ENCODE measurements around the gene GTF2IRD2. TPM values are rescaled to one million over a fixed set of nuclear protein-coding genes. Genes with fewer than 3 reads are reported as not detected.
"Not testable (repeated sequence)": the region's sequence is repeated elsewhere in the genome, so short reads cannot be mapped to it uniquely, and the experiment has no call there.

GTF2IRD2 gene
- total and polyA plus RNA-seq, 2 experiments from 2014 or later, result 0.45 to 14.6 TPM

GRCh38 chr7:74789200-74789736 is 62.1 kb downstream of the GTF2IRD2 start:
- H3K27ac Mint-ChIP-seq; H3K4me1 Mint-ChIP-seq; H3F3A ChIP-seq (replicated peaks; ENCODE audit: low read depth); H2AFZ ChIP-seq; H3K9me3 Mint-ChIP-seq; DNase-seq (ENCODE audit: low spot score); H3K4me3 Mint-ChIP-seq; H3K4me1 ChIP-seq (ENCODE audit: insufficient read depth); H3K36me3 ChIP-seq (ENCODE audit: insufficient read depth); H3K79me2 ChIP-seq (replicated peaks; ENCODE audit: insufficient read depth); H4K20me1 ChIP-seq (replicated peaks; ENCODE audit: insufficient read depth); H3K27me3 ChIP-seq (ENCODE audit: insufficient read depth); H3K27ac ChIP-seq (ENCODE audit: low read depth); ATAC-seq; H3K4me2 ChIP-seq; H3K4me3 ChIP-seq; H3K36me3 Mint-ChIP-seq (ENCODE audit: low read depth); H3K27me3 Mint-ChIP-seq (ENCODE audit: insufficient read depth, low read depth, poor library complexity); H3K9me2 ChIP-seq (ENCODE audit: insufficient read depth): not testable (repeated sequence)

GRCh38 chr7:74788369-74789150 is 62.8 kb downstream of the GTF2IRD2 start:
- not testable (repeated sequence) for H3K9me3 Mint-ChIP-seq; H3K36me3 ChIP-seq (ENCODE audit: insufficient read depth); H3K27me3 Mint-ChIP-seq (ENCODE audit: insufficient read depth, low read depth, poor library complexity); H3K36me3 Mint-ChIP-seq (ENCODE audit: low read depth); H3K9me2 ChIP-seq (ENCODE audit: insufficient read depth); H3K4me1 ChIP-seq (ENCODE audit: insufficient read depth); H3F3A ChIP-seq (replicated peaks; ENCODE audit: low read depth); H3K4me2 ChIP-seq; H3K4me3 Mint-ChIP-seq; H3K27ac Mint-ChIP-seq; H3K79me2 ChIP-seq (replicated peaks; ENCODE audit: insufficient read depth); H3K4me1 Mint-ChIP-seq; H4K20me1 ChIP-seq (replicated peaks; ENCODE audit: insufficient read depth); H3K27me3 ChIP-seq (ENCODE audit: insufficient read depth); H2AFZ ChIP-seq; H3K27ac ChIP-seq (ENCODE audit: low read depth)
- ATAC-seq (peak; percentile 90), DNase-seq (ENCODE audit: low spot score) (peak; percentile 76)
- peak overlapping the region; percentile 42; the same call in 1 of the 2 replicates for H3K4me3 ChIP-seq

GRCh38 chr7:74783595-74783994 is 67.8 kb downstream of the GTF2IRD2 start:
- H3K27ac Mint-ChIP-seq; H3K9me2 ChIP-seq (ENCODE audit: insufficient read depth); H3K27ac ChIP-seq (ENCODE audit: low read depth); H3K9me3 Mint-ChIP-seq; H3K79me2 ChIP-seq (replicated peaks; ENCODE audit: insufficient read depth); H3K4me1 Mint-ChIP-seq; H4K20me1 ChIP-seq (replicated peaks; ENCODE audit: insufficient read depth); H3K4me3 Mint-ChIP-seq; DNase-seq (ENCODE audit: low spot score); H3K36me3 Mint-ChIP-seq (ENCODE audit: low read depth); H3K36me3 ChIP-seq (ENCODE audit: insufficient read depth); H3K4me3 ChIP-seq; H2AFZ ChIP-seq; H3K27me3 ChIP-seq (ENCODE audit: insufficient read depth); H3K4me2 ChIP-seq; H3K4me1 ChIP-seq (ENCODE audit: insufficient read depth); ATAC-seq; H3F3A ChIP-seq (replicated peaks; ENCODE audit: low read depth); H3K27me3 Mint-ChIP-seq (ENCODE audit: insufficient read depth, low read depth, poor library complexity): not testable (repeated sequence)

GRCh38 chr7:74781746-74782145 is 69.7 kb downstream of the GTF2IRD2 start:
- H3K4me3 ChIP-seq; H2AFZ ChIP-seq; H3K27me3 ChIP-seq (ENCODE audit: insufficient read depth); H3K79me2 ChIP-seq (replicated peaks; ENCODE audit: insufficient read depth); ATAC-seq; H3K4me2 ChIP-seq; H3K27me3 Mint-ChIP-seq (ENCODE audit: insufficient read depth, low read depth, poor library complexity); H3F3A ChIP-seq (replicated peaks; ENCODE audit: low read depth); DNase-seq (ENCODE audit: low spot score); H3K4me3 Mint-ChIP-seq; H3K27ac Mint-ChIP-seq; H3K4me1 ChIP-seq (ENCODE audit: insufficient read depth); H3K4me1 Mint-ChIP-seq; H4K20me1 ChIP-seq (replicated peaks; ENCODE audit: insufficient read depth); H3K36me3 ChIP-seq (ENCODE audit: insufficient read depth); H3K9me2 ChIP-seq (ENCODE audit: insufficient read depth); H3K9me3 Mint-ChIP-seq; H3K27ac ChIP-seq (ENCODE audit: low read depth); H3K36me3 Mint-ChIP-seq (ENCODE audit: low read depth): not testable (repeated sequence)

GRCh38 chr7:74779053-74779452 is 72.4 kb downstream of the GTF2IRD2 start:
- ATAC-seq, H3K9me3 Mint-ChIP-seq: not testable (repeated sequence)

GRCh38 chr7:74775111-74775510 is 76.3 kb downstream of the GTF2IRD2 start:
- H4K20me1 ChIP-seq (replicated peaks; ENCODE audit: insufficient read depth); H3K4me2 ChIP-seq; H3K9me3 Mint-ChIP-seq; H3K27ac ChIP-seq (ENCODE audit: low read depth); H3K4me3 Mint-ChIP-seq; H3K79me2 ChIP-seq (replicated peaks; ENCODE audit: insufficient read depth); H3K36me3 ChIP-seq (ENCODE audit: insufficient read depth); H3K4me1 Mint-ChIP-seq; ATAC-seq; H3K27ac Mint-ChIP-seq; H3K9me2 ChIP-seq (ENCODE audit: insufficient read depth); H3K4me1 ChIP-seq (ENCODE audit: insufficient read depth); DNase-seq (ENCODE audit: low spot score); H3K4me3 ChIP-seq; H3K27me3 ChIP-seq (ENCODE audit: insufficient read depth); H3K36me3 Mint-ChIP-seq (ENCODE audit: low read depth); H2AFZ ChIP-seq; H3K27me3 Mint-ChIP-seq (ENCODE audit: insufficient read depth, low read depth, poor library complexity); H3F3A ChIP-seq (replicated peaks; ENCODE audit: low read depth): not testable (repeated sequence)

More at GRCh38 chr7:74779053-74779452, 72.4 kb downstream of the GTF2IRD2 start:
- H3K9me2 ChIP-seq (ENCODE audit: insufficient read depth); H3K27ac Mint-ChIP-seq; H3K4me2 ChIP-seq; H3K36me3 ChIP-seq (ENCODE audit: insufficient read depth); H3K4me3 Mint-ChIP-seq; H3K79me2 ChIP-seq (replicated peaks; ENCODE audit: insufficient read depth); H4K20me1 ChIP-seq (replicated peaks; ENCODE audit: insufficient read depth); H3K27me3 ChIP-seq (ENCODE audit: insufficient read depth); H3K4me1 Mint-ChIP-seq; H2AFZ ChIP-seq; H3K36me3 Mint-ChIP-seq (ENCODE audit: low read depth); H3F3A ChIP-seq (replicated peaks; ENCODE audit: low read depth); H3K27me3 Mint-ChIP-seq (ENCODE audit: insufficient read depth, low read depth, poor library complexity); DNase-seq (ENCODE audit: low spot score); H3K27ac ChIP-seq (ENCODE audit: low read depth); H3K4me3 ChIP-seq; H3K4me1 ChIP-seq (ENCODE audit: insufficient read depth): not testable (repeated sequence)
